Prostate gland (tissue), 2 donors: ENCODE results near the gene PFAS.

Experiments used
- POLR2A ChIP-seq: fragments of 450-650 bp; IDR thresholded peaks from one replicate; pipeline ENCODE4 v1.6.1; 2016; ENCODE audit warnings: antibody characterized with exemption, mild to moderate bottlenecking
- TF ChIP-seq, protein P1 (sequence below), 4 experiments: fragments of 200-600 bp in 2 of 4; fragments of 450-650 bp in 2 of 4; sonication (generic) in 2 of 4; IDR thresholded peaks; 1 replicate in 3 of 4; 2 replicates in 1 of 4; pipeline ENCODE4 v1.5.1; 2016 to 2019; ENCODE audit warnings: antibody characterized with exemption in 4 of 4, mild to moderate bottlenecking in 2 of 4, moderate library complexity in 2 of 4

DNA sequence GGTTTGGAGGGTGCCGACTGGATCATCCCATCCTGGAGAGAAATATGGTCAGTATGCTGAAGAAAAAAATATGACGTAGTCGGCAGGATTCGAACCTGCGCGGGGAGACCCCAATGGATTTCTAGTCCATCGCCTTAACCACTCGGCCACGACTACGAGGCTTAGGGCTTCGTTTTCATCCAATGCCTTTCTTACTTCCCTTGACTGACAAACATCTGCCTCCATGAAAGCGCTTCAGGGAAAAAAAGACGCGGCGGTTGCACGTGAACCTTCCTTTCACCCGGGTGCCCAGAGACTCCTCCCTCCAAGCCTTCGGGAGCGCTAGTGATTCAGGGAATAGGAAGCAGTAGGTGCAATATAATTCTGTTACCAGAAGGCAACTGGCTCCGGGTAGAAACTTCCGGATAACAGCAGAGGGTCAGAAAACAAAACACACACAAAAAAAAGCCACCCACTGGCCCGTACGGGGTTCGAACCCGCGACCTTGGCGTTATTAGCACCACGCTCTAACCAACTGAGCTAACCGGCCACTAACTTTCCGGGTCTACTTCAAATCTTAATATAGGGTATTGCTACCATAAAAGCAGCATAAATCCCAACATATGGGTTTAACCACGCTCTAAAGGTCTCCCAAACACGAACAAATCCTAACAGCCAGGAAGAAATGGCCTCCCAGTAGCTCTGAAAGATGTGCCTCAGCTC, 22.4 kb upstream of the PFAS start:
- TF ChIP-seq, protein P1, sequence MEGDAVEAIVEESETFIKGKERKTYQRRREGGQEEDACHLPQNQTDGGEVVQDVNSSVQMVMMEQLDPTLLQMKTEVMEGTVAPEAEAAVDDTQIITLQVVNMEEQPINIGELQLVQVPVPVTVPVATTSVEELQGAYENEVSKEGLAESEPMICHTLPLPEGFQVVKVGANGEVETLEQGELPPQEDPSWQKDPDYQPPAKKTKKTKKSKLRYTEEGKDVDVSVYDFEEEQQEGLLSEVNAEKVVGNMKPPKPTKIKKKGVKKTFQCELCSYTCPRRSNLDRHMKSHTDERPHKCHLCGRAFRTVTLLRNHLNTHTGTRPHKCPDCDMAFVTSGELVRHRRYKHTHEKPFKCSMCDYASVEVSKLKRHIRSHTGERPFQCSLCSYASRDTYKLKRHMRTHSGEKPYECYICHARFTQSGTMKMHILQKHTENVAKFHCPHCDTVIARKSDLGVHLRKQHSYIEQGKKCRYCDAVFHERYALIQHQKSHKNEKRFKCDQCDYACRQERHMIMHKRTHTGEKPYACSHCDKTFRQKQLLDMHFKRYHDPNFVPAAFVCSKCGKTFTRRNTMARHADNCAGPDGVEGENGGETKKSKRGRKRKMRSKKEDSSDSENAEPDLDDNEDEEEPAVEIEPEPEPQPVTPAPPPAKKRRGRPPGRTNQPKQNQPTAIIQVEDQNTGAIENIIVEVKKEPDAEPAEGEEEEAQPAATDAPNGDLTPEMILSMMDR (IDR thresholded peaks at IDR 0.05) = no peak
- TF ChIP-seq POLR2A = peak; percentile 13
